Memory B cell (primary cell): ENCODE results near the gene PLA2G2C.
A peak's percentile ranks its signal among the peaks of the same experiment; 100 is the strongest.

Source experiments
- ATAC-seq: fragments of 150-1000 bp; cut with Tn5 transposase; 2 replicates; pipeline ENCODE4 v1.10.0; 2021; ENCODE audit warnings: low read depth, mild to moderate bottlenecking, moderate library complexity
- DNase-seq, 2 donors: peaks; one replicate each; pipeline ENCODE4 v3.0.0; 2022; ENCODE audit warnings: low spot score in 2 of 2
- H3K27ac Mint-ChIP-seq: one replicate; pipeline ENCODE4 v1.8.0; 2022; ENCODE audit warnings: mild to moderate bottlenecking, moderate library complexity, mixed read lengths
- H3K27me3 Mint-ChIP-seq: one replicate; pipeline ENCODE4 v1.8.0; 2022; ENCODE audit warnings: mixed read lengths
- H3K36me3 Mint-ChIP-seq: one replicate; pipeline ENCODE4 v1.8.0; 2022; ENCODE audit warnings: mild to moderate bottlenecking, mixed read lengths
- H3K4me1 Mint-ChIP-seq: one replicate; pipeline ENCODE4 v1.8.0; 2022; ENCODE audit warnings: mixed read lengths
- H3K4me3 Mint-ChIP-seq: one replicate; pipeline ENCODE4 v1.8.0; 2022; ENCODE audit warnings: mild to moderate bottlenecking, moderate library complexity, mixed read lengths
- H3K9me3 Mint-ChIP-seq: one replicate; pipeline ENCODE4 v1.8.0; 2022; ENCODE audit warnings: mixed read lengths

PLA2G2C gene

DNA sequence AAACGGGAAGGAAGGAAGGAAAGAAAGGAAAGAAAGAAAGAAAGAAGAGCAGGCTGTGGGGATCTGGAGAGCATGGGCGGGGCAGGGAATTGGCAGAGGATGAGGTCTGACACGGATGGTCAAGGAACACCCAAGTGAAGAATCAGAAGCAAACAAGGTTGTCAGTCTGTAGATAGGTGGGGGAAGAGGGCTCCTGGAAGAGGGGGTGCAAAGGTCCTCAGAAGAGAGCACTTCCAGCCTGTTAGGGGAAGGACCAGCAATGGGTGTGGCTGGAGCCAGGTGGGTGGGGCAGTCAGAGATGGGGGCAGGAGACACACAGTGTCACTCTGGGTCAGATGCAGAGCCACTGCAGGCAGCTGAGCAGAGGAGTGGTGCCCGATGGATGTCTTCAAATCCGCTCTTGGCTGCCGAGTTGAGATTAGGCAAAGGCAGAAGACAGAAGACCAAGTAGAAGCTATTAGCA, 11.0 kb upstream of the PLA2G2C start:
- Mint-ChIP-seq H3K27ac (no peak overlapping the region), H3K27me3 (peaks cover 23% of the 10 kb centered on the region), H3K36me3 (no peaks in the 10 kb centered on the region), H3K4me1 (peaks cover 4% of the 10 kb centered on the region), H3K9me3 (no peaks in the 10 kb centered on the region), H3K4me3 (no peak overlapping the region)
- ATAC-seq (no peak), DNase-seq (no peak)

DNA sequence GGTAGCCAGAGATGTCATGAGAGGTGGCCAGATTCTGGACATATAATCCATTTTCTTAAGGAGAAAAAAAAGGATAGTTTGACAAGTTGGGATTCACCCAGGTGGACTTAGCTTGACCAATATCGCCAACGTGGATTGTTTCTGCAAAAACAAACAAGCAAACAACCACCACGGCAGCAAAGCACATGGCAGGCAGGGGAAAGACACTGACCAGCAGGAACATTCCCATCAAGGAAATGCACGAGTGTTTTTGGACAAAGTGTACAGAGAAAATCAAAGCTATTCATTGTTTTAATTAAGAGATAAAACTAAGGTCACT, 9.1 kb upstream of the PLA2G2C start:
- ATAC-seq (no peak), DNase-seq (no peak)
- H3K27ac Mint-ChIP-seq, result no peak overlapping the region
- H3K9me3 Mint-ChIP-seq, result no peaks in the 10 kb centered on the region
- H3K4me3 Mint-ChIP-seq, result no peak overlapping the region
- H3K27me3 Mint-ChIP-seq, result peaks cover 21% of the 10 kb centered on the region
- no peaks in the 10 kb centered on the region for H3K36me3 Mint-ChIP-seq
- peaks cover 4% of the 10 kb centered on the region for H3K4me1 Mint-ChIP-seq

DNA sequence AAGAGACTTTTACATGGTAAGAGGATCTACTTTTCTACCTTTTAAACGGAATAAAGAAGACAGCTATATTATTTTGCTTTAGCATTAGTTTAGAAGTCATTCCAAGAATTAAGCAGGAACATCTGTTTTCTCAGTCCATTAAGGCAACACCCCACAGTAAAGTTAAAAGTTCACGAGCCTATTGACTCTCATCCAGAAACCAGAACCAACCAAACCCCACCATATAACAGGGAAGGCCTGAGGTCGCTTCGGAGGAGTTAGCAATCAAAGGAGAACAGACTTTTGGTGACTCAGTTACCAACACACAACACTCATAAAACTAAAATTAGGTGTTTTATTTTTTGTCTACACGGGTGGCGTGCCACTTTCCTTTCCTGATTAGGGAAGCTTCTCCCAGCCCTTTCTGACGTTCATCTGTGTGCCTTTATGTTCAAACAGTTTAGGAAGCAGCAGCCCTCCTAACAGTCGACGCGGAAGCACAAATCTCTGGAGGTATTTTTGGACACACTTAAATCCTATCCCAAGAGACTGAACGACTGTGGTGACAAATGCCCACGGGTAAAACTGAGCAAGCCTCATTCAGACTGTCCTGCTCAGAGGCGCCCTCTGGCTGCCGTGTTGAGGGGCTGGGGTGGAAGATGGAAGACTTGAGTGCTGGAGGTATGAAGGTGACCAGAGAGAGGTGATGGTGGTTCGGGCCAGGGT, 8.6 kb upstream of the PLA2G2C start:
- H3K9me3 Mint-ChIP-seq, result no peaks in the 10 kb centered on the region
- peak; percentile 65 to 75 for DNase-seq
- H3K4me1 Mint-ChIP-seq, result peaks cover 4% of the 10 kb centered on the region
- peak; percentile 89 for ATAC-seq
- no peak overlapping the region for H3K4me3 Mint-ChIP-seq
- H3K27me3 Mint-ChIP-seq, result peaks cover 20% of the 10 kb centered on the region
- H3K27ac Mint-ChIP-seq, result no peak overlapping the region
- H3K36me3 Mint-ChIP-seq, result no peaks in the 10 kb centered on the region

DNA sequence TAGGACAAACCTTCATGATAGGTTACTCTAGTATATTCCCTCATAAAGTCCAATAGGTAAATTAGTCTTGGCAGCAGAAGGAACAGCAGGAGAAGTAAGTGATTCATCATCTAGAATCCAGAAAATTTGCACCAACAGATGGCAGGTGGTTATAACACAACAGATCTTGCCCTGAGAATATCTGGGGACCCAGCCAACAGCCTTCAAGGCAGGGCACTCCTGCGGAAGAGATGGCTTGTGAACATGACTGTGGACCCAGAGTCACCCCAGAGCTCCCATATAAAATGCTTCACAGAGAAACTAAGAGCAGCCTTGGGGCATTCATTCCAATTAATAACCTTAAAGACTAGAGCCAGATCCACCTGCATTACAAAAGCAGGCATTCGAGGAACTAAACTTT, 7.9 kb upstream of the PLA2G2C start:
- H3K4me3 Mint-ChIP-seq, result no peak overlapping the region
- H3K27me3 Mint-ChIP-seq, result peaks cover 19% of the 10 kb centered on the region
- no peak for ATAC-seq
- no peaks in the 10 kb centered on the region for H3K9me3 Mint-ChIP-seq
- no peaks in the 10 kb centered on the region for H3K36me3 Mint-ChIP-seq
- DNase-seq, result no peak
- no peak overlapping the region for H3K27ac Mint-ChIP-seq
- H3K4me1 Mint-ChIP-seq, result peaks cover 4% of the 10 kb centered on the region

DNA sequence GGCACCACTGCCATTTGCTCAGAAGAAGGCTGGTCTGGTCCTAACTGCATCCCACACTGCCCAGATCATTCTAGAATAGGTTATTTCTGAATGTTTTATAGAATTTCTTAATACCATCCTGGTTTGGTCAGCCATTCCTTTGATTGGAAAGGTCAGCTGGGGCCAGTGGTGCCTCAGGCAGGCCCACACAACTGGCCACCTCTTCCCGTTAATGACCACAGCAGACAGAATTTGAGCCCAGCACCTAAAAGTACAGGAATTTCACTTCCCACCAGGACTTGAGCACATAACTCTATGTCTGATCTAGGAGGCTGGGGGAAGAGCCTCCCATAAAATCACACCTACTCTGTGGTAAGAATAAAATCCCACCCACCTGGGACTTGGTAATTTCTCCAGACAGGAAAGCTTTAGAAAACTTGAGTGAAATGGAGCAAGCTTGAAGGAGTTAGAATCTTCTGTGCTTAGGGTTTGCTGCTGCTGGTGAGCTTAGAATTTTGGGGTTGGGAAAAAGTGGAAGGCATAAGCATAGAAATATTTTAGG, 6.6 kb upstream of the PLA2G2C start:
- no peak overlapping the region for H3K4me3 Mint-ChIP-seq
- DNase-seq (no peak), ATAC-seq (no peak)
- no peaks in the 10 kb centered on the region for H3K9me3 Mint-ChIP-seq
- H3K36me3 Mint-ChIP-seq, result no peaks in the 10 kb centered on the region
- H3K27me3 Mint-ChIP-seq, result peaks cover 25% of the 10 kb centered on the region
- peaks cover 4% of the 10 kb centered on the region for H3K4me1 Mint-ChIP-seq
- H3K27ac Mint-ChIP-seq, result no peak overlapping the region

DNA sequence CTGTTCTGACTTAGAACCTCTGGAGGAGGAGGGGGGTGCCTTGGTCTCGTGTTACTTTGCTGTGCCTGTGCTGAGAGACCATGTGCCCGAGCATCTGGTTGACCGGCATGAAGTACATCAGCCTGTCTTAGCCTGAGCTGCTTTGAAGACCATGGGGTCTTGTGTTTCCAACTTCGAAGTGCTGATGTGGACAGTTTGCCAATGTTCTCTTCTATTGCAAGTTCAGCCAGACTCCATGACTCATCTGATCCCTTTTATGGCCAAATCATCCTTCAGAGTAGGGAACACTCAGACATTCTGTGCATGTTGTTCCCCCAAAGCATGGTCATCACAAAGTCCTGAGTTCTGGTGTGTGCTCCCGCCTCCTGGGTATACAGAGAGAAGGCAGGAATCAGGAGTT, 6.0 kb upstream of the PLA2G2C start:
- no peaks in the 10 kb centered on the region for H3K9me3 Mint-ChIP-seq
- DNase-seq, result no peak
- ATAC-seq, result no peak
- peaks cover 4% of the 10 kb centered on the region for H3K4me1 Mint-ChIP-seq
- peaks cover 24% of the 10 kb centered on the region for H3K27me3 Mint-ChIP-seq
- no peak overlapping the region for H3K4me3 Mint-ChIP-seq
- no peaks in the 10 kb centered on the region for H3K36me3 Mint-ChIP-seq
- H3K27ac Mint-ChIP-seq, result no peak overlapping the region

DNA sequence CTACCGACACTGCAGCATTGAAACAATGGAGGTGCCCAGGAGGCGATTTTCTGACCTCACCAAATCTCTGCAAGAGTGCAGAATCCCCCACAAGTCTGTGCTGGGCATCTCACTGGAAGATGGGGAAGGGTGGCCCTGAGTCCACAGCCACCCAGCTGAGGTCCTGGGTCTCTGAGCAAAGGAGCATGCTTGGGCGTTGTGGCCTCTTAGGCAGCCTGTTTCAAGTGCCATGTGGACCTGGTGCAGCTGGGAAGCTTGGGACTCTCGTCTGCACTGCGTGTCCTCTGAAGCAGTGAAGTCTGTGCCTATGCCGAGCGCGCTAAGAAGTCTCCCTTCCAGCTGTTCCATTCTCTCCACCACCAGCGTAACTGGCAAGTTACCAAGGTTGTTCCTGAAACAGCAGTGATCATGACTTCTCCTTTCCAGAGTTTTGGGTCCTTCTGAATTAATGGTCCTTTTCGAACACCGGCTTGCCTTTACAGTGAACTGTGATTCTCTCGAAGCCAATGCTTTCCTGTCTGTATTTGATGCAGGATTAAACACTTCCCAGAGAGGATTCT, 5.0 kb upstream of the PLA2G2C start:
- Mint-ChIP-seq H3K27me3 (peaks cover 22% of the 10 kb centered on the region), H3K36me3 (no peaks in the 10 kb centered on the region), H3K27ac (no peak overlapping the region), H3K4me1 (peaks cover 9% of the 10 kb centered on the region), H3K9me3 (no peaks in the 10 kb centered on the region), H3K4me3 (no peak overlapping the region)
- DNase-seq (no peak), ATAC-seq (no peak)

DNA sequence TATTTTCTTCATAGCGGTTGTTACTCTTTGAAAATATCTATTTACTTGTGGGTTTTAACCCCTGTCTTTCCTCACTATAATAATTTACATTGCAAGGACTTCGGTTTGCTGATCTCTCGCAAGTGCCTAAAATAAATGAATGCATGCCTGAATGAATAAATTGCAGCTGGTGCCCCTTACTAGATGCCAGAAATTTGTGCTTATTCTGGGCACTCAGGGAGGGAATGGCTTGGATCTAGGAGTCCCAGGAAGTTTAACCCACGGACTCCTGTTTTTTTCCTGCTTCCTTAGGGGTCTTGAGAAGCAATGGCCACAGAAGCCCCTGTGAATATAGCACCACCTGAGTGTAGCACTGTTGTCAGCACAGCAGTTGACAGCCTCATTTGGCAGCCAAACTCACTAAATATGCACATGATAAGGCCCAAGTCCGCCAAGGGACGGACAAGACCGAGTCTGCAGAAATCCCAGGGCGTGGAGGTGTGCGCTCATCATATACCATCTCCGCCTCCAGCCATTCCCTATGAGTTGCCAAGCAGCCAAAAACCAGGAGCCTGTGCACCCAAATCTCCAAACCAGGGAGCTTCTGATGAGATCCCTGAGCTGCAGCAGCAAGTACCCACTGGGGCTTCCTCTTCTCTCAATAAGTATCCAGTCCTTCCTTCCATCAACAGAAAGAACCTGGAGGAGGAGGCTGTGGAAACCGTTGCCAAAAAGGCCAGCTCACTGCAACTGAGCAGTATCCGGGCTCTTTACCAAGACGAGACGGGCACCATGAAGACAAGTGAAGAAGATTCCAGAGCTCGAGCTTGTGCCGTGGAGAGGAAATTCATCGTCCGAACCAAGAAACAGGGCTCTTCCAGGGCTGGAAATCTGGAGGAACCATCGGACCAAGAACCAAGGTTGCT, 4.2 kb upstream of the PLA2G2C start:
- ATAC-seq (no peak), DNase-seq (no peak)
- peaks cover 12% of the 10 kb centered on the region for H3K4me1 Mint-ChIP-seq
- no peaks in the 10 kb centered on the region for H3K9me3 Mint-ChIP-seq
- H3K27ac Mint-ChIP-seq, result no peak overlapping the region
- no peaks in the 10 kb centered on the region for H3K36me3 Mint-ChIP-seq
- H3K4me3 Mint-ChIP-seq, result no peak overlapping the region
- H3K27me3 Mint-ChIP-seq, result peaks cover 24% of the 10 kb centered on the region

DNA sequence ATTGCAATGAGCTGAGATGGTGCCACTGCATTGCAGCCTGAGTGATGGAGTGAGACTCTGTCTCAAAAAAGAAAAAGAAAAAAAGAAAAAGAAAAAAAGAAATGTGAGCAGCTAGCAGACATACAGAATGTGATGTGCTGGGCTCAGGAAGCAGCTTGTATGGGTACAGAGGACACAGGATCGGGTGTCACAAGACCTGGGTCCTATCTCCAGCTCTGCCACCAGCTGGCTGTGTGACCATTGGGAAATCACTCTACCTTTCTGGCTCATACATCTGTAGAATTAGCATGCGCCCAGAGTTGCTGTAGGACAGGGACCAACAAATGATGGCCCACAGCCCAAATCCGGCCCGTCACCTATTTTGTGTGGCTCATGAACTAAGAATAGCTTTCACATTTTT, 3.3 kb upstream of the PLA2G2C start:
- Mint-ChIP-seq H3K36me3 (no peaks in the 10 kb centered on the region), H3K4me3 (no peak overlapping the region), H3K9me3 (no peaks in the 10 kb centered on the region), H3K27me3 (peaks cover 26% of the 10 kb centered on the region), H3K27ac (no peak overlapping the region), H3K4me1 (peaks cover 14% of the 10 kb centered on the region)
- no peak for ATAC-seq
- DNase-seq, result no peak

DNA sequence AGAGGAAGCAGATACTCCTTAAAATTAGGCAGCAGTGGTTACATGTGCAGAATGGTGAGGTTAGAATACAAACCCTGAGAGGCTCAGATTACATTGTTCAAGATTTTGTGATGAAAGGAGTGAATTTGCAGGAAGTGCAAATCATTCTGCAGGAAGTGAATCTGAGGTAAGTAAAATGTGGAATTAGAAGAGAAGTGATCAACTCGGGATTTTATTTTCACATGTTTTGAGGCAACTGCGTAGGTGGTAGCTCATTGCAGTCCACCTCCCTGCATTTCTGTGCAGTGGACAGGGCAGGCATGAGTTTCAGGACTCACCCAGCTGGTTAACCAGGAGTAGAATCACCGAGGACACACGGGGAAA, 2.1 kb upstream of the PLA2G2C start:
- no peak for DNase-seq
- ATAC-seq, result no peak
- Mint-ChIP-seq H3K9me3 (no peaks in the 10 kb centered on the region), H3K4me3 (no peak overlapping the region), H3K36me3 (no peaks in the 10 kb centered on the region), H3K4me1 (peaks cover 17% of the 10 kb centered on the region), H3K27ac (no peak overlapping the region), H3K27me3 (peaks cover 25% of the 10 kb centered on the region)

DNA sequence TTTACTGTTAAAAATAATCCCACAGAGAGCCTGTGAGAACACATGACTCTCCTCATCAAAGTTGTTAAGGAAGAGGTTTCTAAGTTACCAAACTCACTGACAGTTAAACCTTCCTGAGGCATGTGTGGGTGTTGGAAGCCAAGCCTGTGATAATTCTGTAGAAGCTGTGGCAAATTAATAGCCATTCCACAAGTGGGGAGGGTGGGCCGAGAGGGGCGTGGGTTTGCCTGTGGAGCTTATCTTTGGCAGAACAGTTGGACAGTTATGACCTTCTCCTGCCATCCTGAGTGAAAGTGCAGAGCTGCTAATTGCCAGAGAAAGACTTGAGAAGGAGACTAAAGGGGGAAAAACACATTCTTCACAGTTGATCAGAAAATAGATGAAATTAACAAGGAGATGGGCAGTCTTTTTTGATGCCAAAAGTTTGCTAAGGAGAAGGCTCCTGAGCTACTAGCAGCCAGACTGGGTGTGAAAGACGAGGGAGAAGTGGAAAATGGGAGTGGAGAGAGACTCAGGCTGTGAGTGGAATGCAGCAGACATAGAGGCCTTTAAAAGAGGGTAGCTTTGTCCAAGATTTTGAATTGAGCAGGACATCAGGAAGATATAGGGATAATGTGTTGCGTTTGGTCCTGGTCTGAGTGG, 1.6 kb upstream of the PLA2G2C start:
- H3K9me3 Mint-ChIP-seq, result no peaks in the 10 kb centered on the region
- ATAC-seq (no peak), DNase-seq (no peak)
- H3K4me1 Mint-ChIP-seq, result peaks cover 17% of the 10 kb centered on the region
- no peak overlapping the region for H3K27ac Mint-ChIP-seq
- H3K4me3 Mint-ChIP-seq, result no peak overlapping the region
- peaks cover 26% of the 10 kb centered on the region for H3K27me3 Mint-ChIP-seq
- no peaks in the 10 kb centered on the region for H3K36me3 Mint-ChIP-seq

DNA sequence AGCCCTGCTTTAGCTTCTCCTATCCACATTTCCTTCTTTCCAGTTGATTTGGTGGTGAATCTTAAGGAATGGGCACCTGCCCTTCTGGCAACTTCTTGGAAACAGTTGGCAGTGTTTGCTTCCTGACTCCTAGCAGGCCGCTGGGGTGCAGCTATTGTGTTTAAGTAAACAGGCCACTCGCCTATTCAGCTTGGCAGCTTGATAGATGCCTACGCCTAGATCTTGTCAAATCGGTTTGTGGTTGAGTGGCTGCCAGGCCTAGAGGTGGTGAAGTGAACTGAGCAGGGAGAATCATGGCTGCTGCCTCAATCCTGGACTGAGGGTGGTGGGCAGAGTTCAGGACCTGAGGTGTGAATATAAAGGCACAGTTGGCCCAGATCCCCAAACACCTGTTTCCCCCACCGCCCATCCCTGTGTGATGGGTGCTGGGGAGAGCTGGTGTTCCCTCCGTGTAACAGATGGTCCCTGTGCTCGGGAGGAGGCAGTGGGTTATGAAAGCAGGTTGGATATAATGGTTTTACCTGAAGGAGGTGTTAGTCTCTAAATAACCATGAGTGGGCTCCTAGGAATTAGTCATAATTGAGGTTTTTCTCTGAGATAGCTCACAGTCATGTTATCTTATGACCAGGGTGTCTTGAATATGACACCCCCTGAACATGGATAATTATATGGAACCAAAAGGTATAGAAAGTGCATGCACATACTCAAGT, 940 bp upstream of the PLA2G2C start:
- Mint-ChIP-seq H3K4me1 (peaks cover 17% of the 10 kb centered on the region), H3K4me3 (no peak overlapping the region), H3K36me3 (no peaks in the 10 kb centered on the region), H3K9me3 (no peaks in the 10 kb centered on the region), H3K27me3 (peaks cover 26% of the 10 kb centered on the region), H3K27ac (no peak overlapping the region)
- ATAC-seq (no peak), DNase-seq (no peak)

DNA sequence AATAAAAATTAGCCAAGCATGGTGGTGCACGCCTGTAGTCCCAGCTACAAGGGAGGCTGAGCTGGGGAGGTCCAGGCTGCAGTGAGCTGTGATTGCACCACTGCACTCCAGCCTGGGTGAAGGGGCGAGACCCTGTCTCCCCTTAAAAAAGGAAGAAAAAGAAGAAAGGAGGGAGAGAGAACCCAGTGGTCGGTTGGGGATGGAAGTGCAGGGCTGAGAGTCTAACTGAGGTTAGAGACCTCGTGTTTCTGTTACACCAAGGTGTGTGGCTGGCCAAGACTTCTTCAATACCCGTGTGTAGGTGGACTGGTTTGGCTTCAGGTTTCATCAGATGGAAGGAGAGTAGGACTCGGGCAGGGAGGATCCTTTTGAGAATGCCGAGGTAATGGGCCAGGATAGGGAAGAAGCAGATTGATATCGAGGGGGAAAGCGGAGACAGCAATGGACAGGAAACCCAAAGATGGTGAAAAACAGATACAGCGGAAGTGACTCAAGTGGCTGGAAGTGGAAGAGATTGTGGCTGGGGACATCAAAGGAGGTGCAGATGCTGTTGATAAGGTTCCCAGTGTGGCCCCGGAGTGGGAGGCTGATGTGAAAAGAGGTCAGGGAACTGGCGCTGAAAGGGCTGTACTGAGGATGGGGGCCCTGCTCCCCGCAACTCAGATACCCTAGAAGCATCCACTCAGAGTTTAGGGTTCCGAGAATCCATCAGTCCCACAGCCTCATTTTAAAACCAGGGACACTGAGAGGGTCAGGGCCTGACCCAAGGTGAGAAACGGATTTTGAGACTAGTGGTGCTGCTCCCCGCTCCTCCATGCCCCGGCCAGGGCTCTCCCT, 1.1 kb downstream of the PLA2G2C start:
- Mint-ChIP-seq H3K27me3 (peaks cover 26% of the 10 kb centered on the region), H3K4me1 (peaks cover 17% of the 10 kb centered on the region), H3K36me3 (no peaks in the 10 kb centered on the region), H3K9me3 (no peaks in the 10 kb centered on the region), H3K4me3 (peak overlapping the region; percentile 78), H3K27ac (peak overlapping the region; percentile 80)
- ATAC-seq (peak; percentile 32), DNase-seq (no peak)
